IPS-15b (cell line): ENCODE data around the gene CD1D.

Source experiments
- H3K27me3 ChIP-seq: one replicate; pipeline ENCODE4 v1.6.1; 2013; ENCODE audit warnings: low read length; ENCODE audit not compliant: control insufficient read depth, insufficient read depth
- H3K36me3 ChIP-seq: one replicate; pipeline ENCODE4 v1.6.1; 2013; ENCODE audit warnings: low read length; ENCODE audit not compliant: control insufficient read depth, insufficient read depth
- H3K4me1 ChIP-seq: one replicate; pipeline ENCODE4 v1.6.1; 2013; ENCODE audit warnings: mild to moderate bottlenecking, low read length; ENCODE audit not compliant: control insufficient read depth, insufficient read depth
- H3K4me3 ChIP-seq: one replicate; pipeline ENCODE4 v1.5.1; 2013; ENCODE audit warnings: low read depth, low read length
- H3K9ac ChIP-seq: one replicate; pipeline ENCODE4 v1.6.1; 2013; ENCODE audit warnings: low read depth, mild to moderate bottlenecking, low read length
- H3K9me3 ChIP-seq: one replicate; pipeline ENCODE4 v1.6.1; 2013; ENCODE audit warnings: mild to moderate bottlenecking, low read length; ENCODE audit not compliant: control insufficient read depth, insufficient read depth

CD1D gene

GRCh38 chr1:158177700-158178450 is 2.8 kb upstream of the CD1D start:
- Histone ChIP-seq H3K4me3 (peak overlapping the region; percentile 30), H3K27me3 (peaks cover 76% of the 10 kb centered on the region), H3K4me1 (peaks cover 8% of the 10 kb centered on the region), H3K9me3 (no peaks in the 10 kb centered on the region), H3K9ac (no peak overlapping the region), H3K36me3 (no peaks in the 10 kb centered on the region)

- Histone ChIP-seq H3K27me3 (peaks cover 86% of the 10 kb centered on the region), H3K4me1 (peaks cover 8% of the 10 kb centered on the region), H3K9ac (no peak overlapping the region), H3K4me3 (no peak overlapping the region), H3K36me3 (no peaks in the 10 kb centered on the region), H3K9me3 (no peaks in the 10 kb centered on the region)
Observed at GRCh38 chr1:158179301-158180041, 1.2 kb upstream of the CD1D start.

- H3K4me3 ChIP-seq = peak overlapping the region; percentile 72
Observed at GRCh38 chr1:158181577-158181922, 855 bp downstream of the CD1D start.

GRCh38 chr1:158185770-158186169 is 5.1 kb downstream of the CD1D start:
- Histone ChIP-seq H3K9me3 (no peaks in the 10 kb centered on the region), H3K27me3 (peaks cover 43% of the 10 kb centered on the region), H3K9ac (no peak overlapping the region), H3K4me1 (peaks cover 14% of the 10 kb centered on the region), H3K4me3 (no peak overlapping the region), H3K36me3 (no peaks in the 10 kb centered on the region)

More at GRCh38 chr1:158181577-158181922, 855 bp downstream of the CD1D start:
- Histone ChIP-seq H3K27me3 (peaks cover 81% of the 10 kb centered on the region), H3K9me3 (no peaks in the 10 kb centered on the region), H3K4me1 (peaks cover 16% of the 10 kb centered on the region), H3K9ac (no peak overlapping the region), H3K36me3 (no peaks in the 10 kb centered on the region)

GRCh38 chr1:158186180-158186579 is 5.5 kb downstream of the CD1D start:
- Histone ChIP-seq H3K36me3 (no peaks in the 10 kb centered on the region), H3K9me3 (no peaks in the 10 kb centered on the region), H3K4me3 (no peak overlapping the region), H3K9ac (no peak overlapping the region), H3K27me3 (peaks cover 40% of the 10 kb centered on the region), H3K4me1 (peaks cover 14% of the 10 kb centered on the region)

- no peaks in the 10 kb centered on the region for H3K9me3 ChIP-seq
- H3K4me1 ChIP-seq = peaks cover 15% of the 10 kb centered on the region
- H3K36me3 ChIP-seq = no peaks in the 10 kb centered on the region
- no peak overlapping the region for H3K9ac ChIP-seq
- H3K4me3 ChIP-seq = no peak overlapping the region
- peaks cover 15% of the 10 kb centered on the region for H3K27me3 ChIP-seq
Observed at GRCh38 chr1:158188611-158189010, 7.9 kb downstream of the CD1D start.

GRCh38 chr1:158189624-158190023 is 8.9 kb downstream of the CD1D start:
- no peaks in the 10 kb centered on the region for H3K36me3 ChIP-seq
- no peak overlapping the region for H3K9ac ChIP-seq
- no peaks in the 10 kb centered on the region for H3K9me3 ChIP-seq
- H3K4me3 ChIP-seq = no peak overlapping the region
- peaks cover 15% of the 10 kb centered on the region for H3K4me1 ChIP-seq
- H3K27me3 ChIP-seq = peaks cover 5% of the 10 kb centered on the region

GRCh38 chr1:158191299-158191698 is 10.6 kb downstream of the CD1D start:
- Histone ChIP-seq H3K36me3 (no peaks in the 10 kb centered on the region), H3K4me3 (no peak overlapping the region), H3K4me1 (peaks cover 9% of the 10 kb centered on the region), H3K9me3 (no peaks in the 10 kb centered on the region), H3K27me3 (no peaks in the 10 kb centered on the region), H3K9ac (no peak overlapping the region)

- Histone ChIP-seq H3K36me3 (no peaks in the 10 kb centered on the region), H3K4me1 (peaks cover 3% of the 10 kb centered on the region), H3K27me3 (no peaks in the 10 kb centered on the region), H3K9me3 (no peaks in the 10 kb centered on the region), H3K4me3 (no peak overlapping the region), H3K9ac (no peak overlapping the region)
Observed at GRCh38 chr1:158196461-158196860, 15.8 kb downstream of the CD1D start.

GRCh38 chr1:158199849-158200248 is 19.2 kb downstream of the CD1D start:
- no peak overlapping the region for H3K9ac ChIP-seq
- H3K27me3 ChIP-seq = no peaks in the 10 kb centered on the region
- no peaks in the 10 kb centered on the region for H3K9me3 ChIP-seq
- H3K4me1 ChIP-seq = no peaks in the 10 kb centered on the region
- no peak overlapping the region for H3K4me3 ChIP-seq
- no peaks in the 10 kb centered on the region for H3K36me3 ChIP-seq

- H3K4me1 ChIP-seq = no peaks in the 10 kb centered on the region
- H3K36me3 ChIP-seq = no peaks in the 10 kb centered on the region
- H3K4me3 ChIP-seq = no peak overlapping the region
- no peak overlapping the region for H3K9ac ChIP-seq
- no peaks in the 10 kb centered on the region for H3K9me3 ChIP-seq
- no peaks in the 10 kb centered on the region for H3K27me3 ChIP-seq
Observed at GRCh38 chr1:158200527-158200926, 19.8 kb downstream of the CD1D start.
